H1 (cell line): ENCODE data around the gene SLC66A2. TPM values are rescaled to one million over a fixed set of nuclear protein-coding genes. Genes with fewer than 3 reads are reported as not detected.

Experiments used
- CHD1 ChIP-seq: IDR thresholded peaks from 2 replicates; pipeline ENCODE4 v1.6.1; 2012; ENCODE audit warnings: low read depth, low read length, improper control_type of control experiment
- CHD7 ChIP-seq: fragments of 300-600 bp; sonication (generic); IDR thresholded peaks from 2 replicates; pipeline ENCODE4 v1.7.1; 2012; ENCODE audit warnings: low read length, moderate library complexity, mild to moderate bottlenecking, inconsistent platforms; ENCODE audit not compliant: insufficient replicate concordance
- KDM1A ChIP-seq: fragments of 200-600, 300-600 bp; sonication (generic); IDR thresholded peaks from 2 replicates; pipeline ENCODE4 v1.7.1; 2016; ENCODE audit warnings: mild to moderate bottlenecking, low read length, borderline replicate concordance
- KDM4A ChIP-seq: IDR thresholded peaks from one replicate; pipeline ENCODE4 v1.7.1; 2012; ENCODE audit warnings: low read depth, mild to moderate bottlenecking, moderate library complexity, low read length, inconsistent platforms; ENCODE audit not compliant: severe bottlenecking
- SP2 ChIP-seq: IDR thresholded peaks from 2 replicates; pipeline ENCODE4 v1.6.1; 2012; ENCODE audit warnings: mild to moderate bottlenecking, low read length, inconsistent platforms
- TAF7 ChIP-seq: optimal IDR thresholded peaks from 2 replicates; pipeline ENCODE3; 2011; ENCODE audit warnings: low read depth, mild to moderate bottlenecking, inconsistent platforms, low read length, moderate library complexity, borderline replicate concordance
- YY1 ChIP-seq: IDR thresholded peaks from 2 replicates; pipeline ENCODE4 v1.6.1; 2011; ENCODE audit warnings: low read depth, mild to moderate bottlenecking, low read length
- polyA plus RNA-seq, 7 experiments: library from polyadenylated mRNA; depleted of rRNA in 3 of 7; stranded (reverse) in 5 of 7; unstranded in 2 of 7; fragments of >200 nt in 5 of 7; fragments of 200-250 nt in 2 of 7; gene quantifications; 1 replicate in 5 of 7; 2 replicates in 1 of 7; 4 replicates in 1 of 7; pipeline versions ENCODE4 v1.2.1 to v1.2.3, GENCODE V29; 2011 to 2013; ENCODE audit warnings: missing spikeins in 2 of 7, mixed read lengths in 2 of 7
- total RNA-seq: library from RNA; stranded (reverse); fragmentation: NEBNext Ultra II Directional; extraction: Animal tissue kit (Norgen Biotek cat#: 25700); gene quantifications from 2 replicates; pipeline ENCODE4 v1.2.1, GENCODE V29; 2021

Gene SLC66A2
- total and polyA plus RNA-seq, 2 of the 8 experiments (the other 6 are each of a cell fraction or from before 2014, with no cell fraction given): 15.0 to 18.9 TPM

DNA sequence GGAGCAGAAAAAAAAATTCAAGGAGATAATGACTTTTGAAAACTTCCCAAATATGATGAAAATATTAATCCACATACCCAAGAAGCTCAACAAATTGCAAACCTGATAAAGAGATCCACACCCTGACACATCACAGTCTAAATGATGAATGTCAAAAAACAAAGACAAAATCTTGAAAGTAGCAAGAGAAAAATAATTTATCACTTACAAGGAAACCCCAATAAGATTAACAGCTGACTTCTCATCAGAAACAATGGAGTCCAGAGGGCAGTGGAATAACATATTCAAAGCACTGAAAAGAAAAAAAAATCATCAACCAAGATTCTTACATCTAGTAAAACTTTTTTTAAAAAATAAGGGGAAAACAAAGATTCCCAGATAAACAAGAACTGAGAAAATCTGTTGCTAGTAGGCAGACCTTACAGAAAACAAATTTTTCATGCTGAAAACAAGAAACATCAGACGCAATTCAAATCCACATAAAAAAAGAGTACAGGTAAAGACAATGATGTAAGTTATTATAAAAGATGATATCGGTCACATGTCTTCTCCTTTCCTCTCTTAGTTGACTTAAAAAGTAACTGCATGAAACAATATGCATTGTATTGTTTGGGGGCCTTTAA is 21.3 kb downstream of the SLC66A2 start (continued):
- TF ChIP-seq TAF7: no peak
- TF ChIP-seq YY1: no peak
- no peak for TF ChIP-seq KDM4A
- no peak for TF ChIP-seq CHD1
- TF ChIP-seq SP2: no peak
- TF ChIP-seq CHD7: no peak
- no peak for TF ChIP-seq KDM1A
